HL-60/S4 treated with retinoic acid at 250 ng/mL for 4 days and 3 days (cell line): ENCODE data around the gene EXOC4.
"Not testable (repeated sequence)": the region's sequence is repeated elsewhere in the genome, so short reads cannot be mapped to it uniquely, and the experiment has no call there.

Experiments
- in situ Hi-C: fragments of 300-500 bp; cut with MboI; formaldehyde crosslinking; loops from 2 replicates; pipeline ENCODE4 v1.7.0; 2022; ENCODE audit warnings: low sequenced_read_pairs

The EXOC4 gene

DNA sequence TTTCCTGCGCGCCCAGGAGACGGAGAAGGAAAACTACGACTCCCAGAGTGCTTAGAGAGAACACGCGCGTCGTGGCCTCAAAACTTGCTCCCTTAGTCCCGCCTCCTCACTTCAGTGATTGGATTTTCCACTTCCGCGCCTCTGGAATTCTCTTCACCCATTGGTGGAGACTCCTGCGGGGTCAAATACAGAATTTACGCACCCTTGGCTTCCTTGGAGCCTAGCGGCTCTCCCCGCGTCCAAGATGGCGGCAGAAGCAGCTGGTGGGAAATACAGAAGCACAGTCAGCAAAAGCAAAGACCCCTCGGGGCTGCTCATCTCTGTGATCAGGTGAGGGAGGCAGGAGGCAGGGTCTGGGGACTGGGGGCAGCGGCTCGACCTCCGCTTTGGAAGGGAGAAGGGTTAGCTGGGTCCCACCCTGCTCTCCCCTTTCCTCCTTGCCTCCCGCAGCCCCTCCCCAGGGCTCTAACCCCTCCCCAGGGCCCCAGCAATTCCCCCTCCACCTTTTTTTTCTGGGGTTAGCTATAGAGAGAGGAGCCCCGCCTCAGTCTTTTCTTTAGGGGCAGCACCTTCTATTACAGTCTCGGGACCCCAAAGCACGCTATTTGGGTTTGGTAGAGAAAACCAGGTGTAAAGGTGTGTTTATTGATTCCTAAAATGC, at the start of gene EXOC4:
TSS of gene EXOC4 (plus strand) at position 221 of the 661 bp plus-strand sequence.
- in situ Hi-C loops, result no loop called here

DNA sequence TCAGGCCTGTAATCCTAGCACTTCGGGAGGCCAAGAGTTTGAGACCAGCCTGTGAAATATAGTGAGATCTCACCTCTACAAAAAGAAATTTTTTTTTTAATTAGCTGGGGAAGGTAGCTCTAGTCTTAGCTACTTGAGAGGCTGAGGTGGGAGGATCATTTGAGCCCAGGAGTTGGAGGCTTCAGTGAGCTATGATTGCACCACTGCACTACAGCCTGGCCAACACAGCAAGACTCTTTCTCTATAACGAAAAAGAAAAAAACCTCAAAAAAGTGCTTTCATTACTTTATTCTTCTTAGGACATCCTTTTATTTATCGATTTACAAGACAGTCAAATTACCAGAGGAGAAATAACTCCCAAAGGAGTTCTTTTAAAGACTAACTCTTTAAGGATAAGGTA, 49.4 kb upstream of the EXOC4 start:
- in situ Hi-C loops, result no loop called here

DNA sequence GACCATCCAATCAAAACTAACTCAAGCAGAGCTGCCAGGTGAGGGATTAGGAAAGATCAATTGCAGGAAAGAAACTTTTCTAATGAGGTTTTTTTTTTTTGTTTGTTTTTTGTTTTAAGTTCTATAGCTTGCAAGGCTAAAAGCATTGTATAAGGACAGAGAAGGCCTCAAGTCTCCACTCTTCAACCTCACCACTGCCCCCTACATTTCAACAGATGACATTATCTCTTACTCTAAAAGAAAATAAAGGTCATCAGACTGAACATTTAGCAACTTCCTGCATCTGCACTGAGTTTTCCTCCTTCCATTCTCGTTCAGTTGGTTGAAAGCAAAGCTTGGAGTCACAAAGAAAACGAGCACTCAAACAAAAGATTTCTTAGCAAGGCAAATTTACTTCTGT, 45.2 kb upstream of the EXOC4 start:
- in situ Hi-C loops, result no loop called here

DNA sequence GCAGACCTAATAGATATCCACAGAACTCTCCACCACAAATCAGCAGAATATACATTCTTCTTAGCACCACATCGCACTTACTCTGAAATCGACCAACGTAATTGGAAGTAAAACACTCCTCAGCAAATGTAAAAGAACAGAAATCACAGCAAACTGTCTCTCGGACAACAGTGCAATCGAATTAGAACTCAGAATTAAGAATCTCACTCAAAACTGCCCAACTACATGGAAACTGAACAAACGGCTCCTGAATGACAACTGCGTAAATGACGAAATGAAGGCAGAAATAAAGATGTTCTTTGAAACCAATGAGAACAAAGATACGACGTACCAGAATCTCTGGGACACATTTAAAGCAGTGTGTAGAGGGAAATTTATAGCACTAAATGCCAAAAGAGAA, 42.1 kb upstream of the EXOC4 start:
- in situ Hi-C loops, result not testable (repeated sequence)

DNA sequence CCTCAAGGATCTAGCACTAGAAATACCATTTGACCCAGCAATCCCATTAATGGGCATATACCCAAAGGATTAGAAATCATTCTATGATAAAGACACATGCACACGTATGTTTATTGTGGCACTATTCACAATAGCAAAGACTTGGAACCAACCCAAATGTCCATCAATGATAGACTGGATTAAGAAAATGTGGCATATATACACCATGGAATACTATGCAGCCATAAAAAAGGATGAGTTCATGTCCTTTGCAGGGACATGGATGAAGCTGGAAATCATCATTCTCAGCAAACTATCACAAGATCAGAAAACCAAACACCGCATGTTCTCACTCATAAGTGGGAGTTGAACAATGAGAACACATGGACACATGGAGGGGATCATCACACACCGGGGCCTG, 39.1 kb upstream of the EXOC4 start:
- in situ Hi-C loops, result not testable (repeated sequence)

DNA sequence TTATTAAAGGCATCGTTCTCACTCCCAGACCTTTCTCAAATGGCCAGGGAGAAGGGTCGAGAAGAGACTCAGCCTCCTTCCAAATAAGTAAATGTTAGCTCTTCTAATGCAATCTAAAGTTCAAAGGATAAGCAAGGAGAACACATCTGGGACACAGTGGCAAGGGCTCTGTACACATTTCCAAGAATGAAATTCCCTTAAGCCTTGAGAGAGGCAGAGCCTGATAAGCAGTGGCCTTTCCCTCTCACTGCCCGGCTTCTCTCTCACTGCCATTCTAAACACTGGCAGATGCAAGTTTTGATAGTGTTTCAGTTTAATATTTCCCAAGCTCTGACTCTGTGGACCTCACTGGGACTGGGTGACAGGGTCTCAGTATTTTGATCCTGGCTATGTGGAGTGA, 35.1 kb upstream of the EXOC4 start:
- in situ Hi-C loops, result no loop called here

DNA sequence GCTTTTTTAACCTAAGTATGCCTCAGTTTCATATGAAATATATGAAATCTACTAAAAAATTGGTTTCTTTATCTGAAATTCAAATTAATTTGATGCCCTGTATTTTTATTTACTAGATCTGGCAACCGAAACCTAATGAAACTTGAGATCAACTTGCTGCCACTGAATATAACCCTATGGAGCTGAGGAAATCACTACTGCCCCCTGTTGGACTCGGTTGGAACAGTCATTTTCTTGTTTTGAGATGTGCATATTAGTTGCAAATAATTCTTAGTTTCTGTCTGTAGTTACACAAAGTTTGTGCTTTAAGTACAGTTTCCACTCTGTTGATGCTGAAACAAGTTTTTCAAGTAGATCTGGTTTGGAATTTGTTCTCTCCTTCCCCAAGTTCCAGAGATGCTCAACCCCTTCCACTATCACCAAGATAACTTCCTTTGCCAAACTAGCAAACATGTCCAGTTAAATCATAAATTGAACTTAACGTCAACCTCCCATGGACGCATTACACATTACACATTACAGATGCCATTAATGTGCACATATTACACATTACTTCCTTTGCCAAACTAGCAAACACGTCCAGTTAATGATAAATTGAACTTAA, 22.2 kb upstream of the EXOC4 start:
- in situ Hi-C loops, result no loop called here

DNA sequence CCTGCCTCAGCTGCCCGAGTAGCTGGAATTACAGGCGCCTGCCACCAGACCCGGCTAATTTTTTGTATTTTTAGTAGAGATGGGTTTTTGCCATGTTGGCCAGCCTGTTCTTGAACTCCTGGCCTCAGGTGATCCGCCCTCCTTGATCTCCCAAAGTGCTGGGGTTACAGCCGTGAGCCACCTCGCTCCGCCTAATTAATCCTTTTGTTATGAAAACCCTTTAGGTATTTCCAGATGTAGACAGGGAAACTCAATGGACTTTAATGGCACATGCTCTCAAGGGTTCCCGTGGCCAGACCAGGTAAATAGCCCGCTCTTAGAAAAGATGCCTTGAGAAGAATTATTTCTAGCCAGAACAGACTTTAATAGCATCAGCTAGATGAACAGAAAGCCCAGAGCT, 19.7 kb upstream of the EXOC4 start:
- in situ Hi-C loops, result no loop called here

DNA sequence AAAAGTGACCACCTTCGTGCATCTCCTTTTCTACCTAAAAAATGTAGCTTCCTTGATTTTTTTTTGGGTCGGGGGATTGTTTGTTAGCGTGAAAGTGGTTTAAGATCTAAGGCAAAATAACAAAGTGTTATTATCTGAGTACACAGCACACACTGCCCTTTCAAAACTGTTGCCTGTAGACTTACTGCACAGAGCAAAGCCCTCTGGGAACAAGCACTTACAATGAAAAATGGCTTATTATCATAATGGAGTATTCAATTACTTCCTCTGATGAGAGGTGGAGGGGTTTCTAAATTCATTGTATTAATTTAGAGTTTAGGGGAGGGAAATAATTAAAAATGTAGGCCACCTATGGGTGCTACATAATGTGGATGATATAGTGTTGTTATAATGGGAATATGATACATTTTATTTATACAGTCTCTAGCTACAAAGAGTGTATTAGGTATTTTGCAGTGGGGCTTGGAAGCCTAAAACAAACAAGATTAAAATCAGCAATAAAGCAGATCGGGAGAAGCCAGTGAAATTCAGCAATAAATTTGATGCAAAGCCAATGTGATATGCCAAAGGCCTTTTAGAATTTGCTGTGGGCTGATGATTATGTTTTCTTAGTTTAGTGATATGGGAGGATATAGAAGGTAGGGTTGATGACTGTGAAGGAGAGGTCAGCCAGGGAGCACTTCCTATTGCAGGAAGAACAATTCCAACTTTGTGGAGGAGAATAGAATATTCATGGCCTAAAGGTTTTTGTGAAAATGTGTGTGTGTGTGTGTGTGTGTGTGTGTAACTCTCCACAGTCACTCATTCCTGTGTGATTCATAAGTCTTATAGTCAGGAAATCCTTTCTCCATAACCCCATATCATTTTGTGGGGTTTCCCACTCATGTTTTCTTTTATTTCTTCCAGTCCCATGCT, 17.7 kb upstream of the EXOC4 start:
- in situ Hi-C loops, result no loop called here

DNA sequence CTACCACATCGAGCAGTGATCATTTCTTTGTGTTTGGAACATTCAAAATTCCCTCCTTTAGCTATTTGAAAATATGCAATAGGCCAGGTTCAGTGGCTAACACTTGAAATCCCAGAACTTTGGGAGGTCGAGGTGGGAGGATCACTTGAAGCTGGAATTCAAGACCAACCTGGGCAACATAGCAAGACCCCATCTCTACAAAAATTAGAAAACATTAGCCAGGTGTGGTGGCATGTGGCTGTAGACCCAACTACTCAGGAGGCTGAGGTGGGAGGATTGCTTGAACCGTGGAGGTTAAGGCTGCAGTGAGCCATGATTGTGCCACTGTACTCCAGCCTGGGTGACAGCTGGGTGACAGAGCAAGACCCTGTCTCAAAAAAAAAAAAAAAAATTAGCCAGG, 15.3 kb upstream of the EXOC4 start:
- in situ Hi-C loops, result no loop called here

DNA sequence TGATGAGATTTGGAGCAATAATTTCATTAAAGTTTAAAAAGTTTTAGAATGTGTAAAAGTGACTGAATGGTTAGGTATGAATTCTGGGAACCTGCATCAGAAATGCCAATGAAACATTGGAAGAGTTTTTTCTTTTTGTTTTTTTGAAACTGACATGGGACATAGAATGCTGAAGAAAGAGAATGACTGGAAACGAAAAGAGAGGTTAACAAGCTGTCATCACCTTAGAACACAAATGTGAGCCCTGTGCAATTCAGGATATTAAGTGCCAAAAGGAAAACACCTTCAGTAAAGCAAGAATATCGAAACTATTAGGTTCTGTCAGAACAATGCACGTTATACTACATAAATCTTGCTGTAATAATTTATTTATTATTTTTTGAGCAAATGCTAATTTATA, 12.6 kb upstream of the EXOC4 start:
- in situ Hi-C loops, result no loop called here

DNA sequence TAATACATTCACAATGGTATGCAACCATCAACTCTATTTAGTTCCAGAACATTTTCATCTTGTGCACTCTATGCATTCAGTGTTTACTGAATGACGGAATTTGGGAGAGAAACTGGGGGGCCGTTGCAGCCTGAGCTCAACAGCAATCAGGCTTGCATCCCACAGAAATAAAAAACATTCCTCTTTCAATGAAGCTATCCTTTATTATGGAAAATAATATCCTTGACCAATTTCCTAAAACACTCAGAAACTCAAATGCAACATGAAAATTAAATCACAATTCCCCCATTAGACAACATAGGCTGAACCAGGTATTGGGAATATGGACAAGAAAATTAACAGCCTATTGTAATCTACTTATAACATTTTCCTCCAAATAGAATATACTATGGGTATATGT, 6.3 kb upstream of the EXOC4 start:
- in situ Hi-C loops, result no loop called here

DNA sequence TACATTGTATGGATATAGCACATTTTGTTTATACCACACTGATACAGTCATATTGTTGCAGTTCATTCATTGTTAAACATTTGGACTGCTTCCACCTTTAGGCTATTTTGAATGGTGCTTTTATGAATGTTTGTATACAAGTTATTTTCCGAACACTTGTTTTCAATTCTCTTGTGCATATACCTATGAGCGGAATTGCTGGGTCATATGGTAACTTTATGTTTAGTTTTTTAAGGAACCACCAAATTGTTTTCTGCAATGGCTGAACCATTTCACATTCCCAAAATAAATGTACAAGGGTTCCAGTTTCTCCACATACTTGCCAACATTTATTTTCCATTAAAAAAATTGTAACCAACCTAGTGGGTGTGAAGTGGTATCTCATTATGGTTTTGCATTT, 4.0 kb upstream of the EXOC4 start:
- in situ Hi-C loops, result no loop called here

DNA sequence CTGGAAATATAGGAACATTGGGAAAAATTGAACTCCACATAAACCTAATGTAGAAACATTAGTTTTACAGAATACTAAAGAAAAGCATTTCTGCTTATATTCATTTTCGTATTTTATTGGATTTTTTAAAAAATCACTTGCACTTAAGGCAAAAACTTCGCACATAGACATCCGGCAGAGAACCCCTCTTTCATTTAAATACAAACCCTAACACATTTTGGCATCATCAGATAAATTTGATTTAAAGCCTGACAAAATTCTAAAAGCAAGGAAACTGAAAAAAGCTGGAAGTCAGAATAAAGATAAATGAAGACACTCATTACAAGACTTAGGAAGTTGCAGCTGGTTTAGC, 396 bp upstream of the EXOC4 start:
- in situ Hi-C loops, result no loop called here

DNA sequence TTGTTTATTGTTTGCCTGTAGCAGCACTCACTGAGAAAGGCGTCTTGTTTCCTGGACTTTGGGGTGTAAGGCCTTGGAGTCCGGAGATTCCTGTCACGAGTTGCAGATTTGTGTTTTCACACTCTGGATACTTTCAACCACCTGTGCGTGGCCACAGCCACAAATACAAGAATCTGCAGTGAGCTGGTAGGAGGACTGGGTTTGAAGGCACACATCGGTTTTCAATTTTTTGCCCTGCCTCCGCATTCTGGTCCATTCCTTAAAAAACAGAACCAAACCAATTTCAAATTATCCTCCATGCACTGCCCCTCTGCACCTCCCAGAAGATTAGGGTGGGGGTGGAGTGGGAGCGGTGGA, 619 bp downstream of the EXOC4 start:
- in situ Hi-C loops, result no loop called here

DNA sequence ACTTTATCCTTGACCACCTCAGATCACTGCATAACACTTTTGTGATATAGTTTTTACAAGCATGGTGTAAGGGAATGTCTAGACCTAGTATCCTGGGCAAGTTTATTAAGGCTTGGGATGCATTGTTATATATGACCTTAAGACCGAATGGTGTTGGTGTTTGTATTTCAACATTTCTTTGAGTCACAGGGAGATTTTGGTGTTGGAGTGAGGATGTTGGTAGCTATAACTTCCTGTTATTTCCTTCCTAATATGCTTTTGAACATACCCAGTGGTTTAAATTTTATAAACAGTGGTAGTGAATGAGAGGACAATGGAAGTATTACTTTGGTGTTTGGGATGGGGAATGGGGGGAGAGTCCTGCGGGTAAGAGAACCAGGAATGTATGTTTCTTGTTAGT, 2.6 kb downstream of the EXOC4 start:
- in situ Hi-C loops, result no loop called here

DNA sequence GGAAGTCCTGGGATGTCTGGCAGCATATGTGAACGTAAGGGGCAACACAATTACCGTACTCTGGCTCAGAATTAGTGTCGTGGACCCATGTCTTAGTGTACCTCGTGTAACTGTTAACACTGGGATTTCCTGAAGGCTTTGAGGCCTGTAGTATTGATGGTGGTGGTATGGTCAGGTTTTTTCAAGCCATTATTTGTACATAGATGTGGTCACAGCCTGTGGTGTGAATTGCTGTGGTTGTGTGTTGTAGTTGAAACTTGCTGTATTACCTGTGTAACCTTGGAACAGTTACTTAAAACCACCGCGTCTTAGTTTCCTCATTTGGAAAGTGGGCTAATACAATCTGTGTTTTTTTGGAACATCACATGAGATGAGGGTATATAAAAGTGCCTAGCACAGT, 5.3 kb downstream of the EXOC4 start:
- in situ Hi-C loops, result no loop called here

DNA sequence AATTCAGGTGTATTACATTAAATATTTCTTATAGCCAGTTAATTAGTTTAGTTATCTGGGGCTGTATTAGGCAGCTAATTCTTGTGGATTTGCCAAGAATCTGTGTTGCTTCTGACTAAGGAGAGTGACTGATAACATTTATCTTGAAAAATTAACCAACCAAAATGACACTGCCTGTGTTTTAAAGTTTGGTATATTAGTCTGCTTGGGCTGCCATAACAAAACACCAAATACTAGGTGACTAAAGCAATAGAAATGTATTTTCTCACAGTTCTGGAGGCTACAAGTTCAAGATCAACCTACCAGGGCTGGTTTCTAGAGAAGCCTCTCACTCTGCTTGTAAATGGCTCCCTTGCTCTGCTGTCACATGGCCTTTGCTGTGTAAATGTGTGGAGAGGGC, 12.9 kb downstream of the EXOC4 start:
- in situ Hi-C loops, result no loop called here

DNA sequence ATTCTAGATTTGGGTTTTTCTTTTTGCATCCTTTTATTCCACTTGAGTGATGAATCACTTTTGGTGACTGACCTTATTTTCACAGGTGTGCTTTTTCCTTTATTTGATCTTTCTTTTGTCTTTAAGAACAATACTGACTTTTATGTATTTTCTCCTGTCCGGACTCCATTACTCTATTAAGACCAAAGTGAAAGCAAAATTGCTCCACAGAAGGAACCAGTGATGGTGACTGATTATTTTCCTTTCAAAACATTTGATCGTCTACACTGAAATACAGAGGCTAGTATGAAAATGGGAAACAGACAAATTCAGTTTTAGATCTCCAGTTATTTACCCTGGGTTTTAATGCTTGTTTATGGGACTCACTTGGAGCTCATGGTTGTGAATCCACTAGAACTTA, 15.5 kb downstream of the EXOC4 start:
- in situ Hi-C loops, result no loop called here

DNA sequence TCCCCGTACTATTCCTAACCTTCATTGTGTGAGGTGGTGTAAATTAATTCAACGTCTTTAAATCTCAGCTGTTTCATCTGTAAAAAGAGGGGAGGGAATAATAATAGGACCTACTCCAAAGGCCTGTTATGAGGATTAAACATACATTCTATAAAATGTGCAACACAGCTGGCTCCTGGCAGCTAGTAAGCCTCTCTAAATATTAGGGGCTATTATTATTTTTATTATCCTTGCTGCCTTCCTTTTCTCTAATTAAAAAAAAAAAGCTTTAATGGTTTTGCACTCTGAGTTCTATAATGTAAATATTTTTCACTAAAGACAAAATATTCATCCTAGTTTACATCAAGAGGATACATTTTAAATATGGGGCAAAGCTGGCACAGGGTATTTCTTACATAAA, 19.5 kb downstream of the EXOC4 start:
- in situ Hi-C loops, result no loop called here

DNA sequence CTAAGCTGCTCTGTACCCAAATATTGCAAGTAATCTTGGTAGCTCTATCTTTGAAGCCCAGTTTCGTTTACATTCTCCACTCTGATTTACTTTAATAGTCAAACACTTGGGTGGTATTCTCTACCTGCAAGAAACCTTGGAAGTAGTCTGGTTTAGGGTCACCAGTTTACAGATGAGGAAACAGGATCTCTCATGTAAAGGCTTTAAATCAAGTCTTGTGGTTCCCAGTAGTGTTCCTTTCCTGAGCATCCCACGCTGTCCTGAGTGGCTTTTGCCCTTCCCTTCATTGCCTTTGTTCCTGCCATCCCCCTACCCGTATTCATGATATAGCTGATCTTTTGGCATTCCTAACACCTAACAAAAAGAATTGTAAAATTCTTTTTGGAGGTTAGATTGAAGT, 20.3 kb downstream of the EXOC4 start:
- in situ Hi-C loops, result no loop called here

DNA sequence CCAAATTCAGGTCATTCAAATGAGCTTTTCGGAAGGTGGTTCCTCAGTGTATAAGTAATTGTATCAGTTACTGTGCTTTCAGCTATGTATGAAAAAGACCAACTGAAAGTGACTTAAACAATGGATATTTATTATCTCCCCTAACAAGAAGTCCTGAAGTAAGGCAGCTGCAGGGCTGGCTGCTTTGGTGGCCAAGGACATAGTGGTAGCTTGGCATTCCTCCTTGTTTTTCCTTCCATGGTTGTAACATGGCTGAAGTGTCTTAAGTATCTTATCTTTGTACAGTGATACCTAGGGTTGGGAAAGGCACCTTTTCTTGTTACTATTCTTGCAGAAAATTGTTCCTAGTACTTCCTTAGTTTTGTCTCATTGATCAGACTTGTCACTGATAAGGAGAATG, 21.4 kb downstream of the EXOC4 start:
- in situ Hi-C loops, result no loop called here
